NCI-H2227 treated with DMSO at 0.1 percent for 48 hours (cell line): ENCODE results near the gene LTBP1.

Experiments
- DNase-seq: peaks from one replicate; lab custom pipeline; 2025; lab: John Stamatoyannopoulos, UW

Gene LTBP1

DNA sequence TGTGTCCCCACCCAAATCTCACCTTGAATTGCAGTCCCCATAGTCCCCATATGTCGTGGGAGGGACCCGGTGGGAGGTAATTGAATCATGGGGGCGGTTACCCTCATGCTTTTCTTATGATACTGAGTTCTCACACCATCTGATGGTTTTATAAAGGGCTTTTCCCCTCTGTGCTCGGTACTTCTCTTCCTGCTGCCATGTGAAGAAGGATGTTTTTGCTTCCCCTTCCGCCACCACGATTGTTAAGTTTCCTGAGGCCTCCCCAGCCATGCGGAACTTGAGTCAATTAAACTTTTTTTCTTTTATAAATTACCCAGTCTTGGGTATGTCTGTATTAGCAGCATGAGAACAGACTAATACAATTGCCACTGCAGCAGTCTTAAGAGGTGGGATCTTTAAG lies 134.9 kb downstream of the LTBP1 start:
- DNase-seq, result no peak

DNA sequence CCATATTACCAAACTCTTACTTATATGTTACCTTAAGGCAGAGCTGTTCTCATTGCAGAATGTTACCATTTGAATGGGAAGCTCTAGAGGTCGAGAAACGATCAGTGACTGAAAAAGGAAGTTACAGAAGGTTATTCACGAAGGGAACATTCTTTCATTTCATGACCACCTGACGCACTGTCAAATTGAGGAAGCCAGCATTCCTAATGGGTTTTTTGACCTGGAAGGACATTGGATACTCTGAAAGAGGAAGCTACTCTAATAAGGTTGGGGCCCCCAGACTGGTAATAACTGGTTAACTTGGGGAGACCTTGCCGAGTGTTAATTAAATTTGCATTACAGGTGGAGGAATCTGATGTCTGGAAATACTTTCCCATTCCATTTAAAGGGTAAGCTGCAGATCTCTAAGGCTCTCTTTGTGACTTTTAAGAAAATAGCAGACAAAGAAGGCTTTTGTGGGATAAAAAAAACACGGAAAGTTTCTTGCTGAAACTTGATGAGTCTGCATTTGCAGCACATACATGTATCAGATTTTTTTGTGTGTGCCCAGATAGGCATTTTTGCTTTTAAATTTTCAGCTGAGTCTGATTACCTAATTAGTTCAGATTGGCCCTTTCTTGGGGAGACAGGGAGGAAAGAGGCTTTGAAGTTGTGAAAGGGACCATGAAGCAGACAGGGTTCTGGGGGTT lies 137.1 kb downstream of the LTBP1 start:
- no peak for DNase-seq

DNA sequence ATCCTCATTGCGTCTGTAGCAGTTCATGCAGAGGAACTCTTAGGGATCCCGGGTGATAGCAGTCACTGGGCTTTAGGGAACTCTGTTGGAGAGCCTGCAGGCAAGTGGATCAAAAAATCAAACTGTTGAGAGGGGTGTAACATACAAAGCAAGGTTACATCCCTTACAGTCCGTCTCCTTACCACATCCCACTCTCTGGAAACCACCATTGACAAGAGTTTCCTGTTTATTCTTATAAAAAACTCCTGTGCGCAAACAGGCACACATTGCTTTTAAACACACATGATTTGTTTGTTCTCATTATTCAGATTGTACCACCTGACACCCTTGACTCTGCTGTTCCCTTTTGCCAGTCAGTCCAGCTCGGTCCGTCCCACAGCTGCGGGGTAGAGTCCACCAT lies 137.7 kb downstream of the LTBP1 start:
- no peak for DNase-seq

DNA sequence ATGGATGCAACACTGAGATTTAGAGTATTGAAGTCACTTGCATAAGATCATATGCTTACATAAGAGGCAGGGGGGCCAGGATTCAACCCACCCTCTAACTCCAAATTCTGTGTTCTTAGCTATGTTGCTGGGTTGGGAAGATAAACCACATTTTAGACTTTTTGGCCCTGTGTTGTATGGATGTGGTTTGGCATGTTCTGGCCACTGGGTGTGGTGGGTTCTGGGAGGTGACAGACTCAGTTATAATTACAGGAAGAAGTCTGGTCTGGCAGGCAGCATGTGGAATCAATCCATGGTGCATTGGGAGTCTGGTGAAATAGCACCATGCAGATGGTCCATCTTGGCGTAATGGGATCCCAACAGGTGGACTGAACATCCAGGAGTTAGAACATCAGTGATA lies 138.9 kb downstream of the LTBP1 start:
- no peak for DNase-seq

DNA sequence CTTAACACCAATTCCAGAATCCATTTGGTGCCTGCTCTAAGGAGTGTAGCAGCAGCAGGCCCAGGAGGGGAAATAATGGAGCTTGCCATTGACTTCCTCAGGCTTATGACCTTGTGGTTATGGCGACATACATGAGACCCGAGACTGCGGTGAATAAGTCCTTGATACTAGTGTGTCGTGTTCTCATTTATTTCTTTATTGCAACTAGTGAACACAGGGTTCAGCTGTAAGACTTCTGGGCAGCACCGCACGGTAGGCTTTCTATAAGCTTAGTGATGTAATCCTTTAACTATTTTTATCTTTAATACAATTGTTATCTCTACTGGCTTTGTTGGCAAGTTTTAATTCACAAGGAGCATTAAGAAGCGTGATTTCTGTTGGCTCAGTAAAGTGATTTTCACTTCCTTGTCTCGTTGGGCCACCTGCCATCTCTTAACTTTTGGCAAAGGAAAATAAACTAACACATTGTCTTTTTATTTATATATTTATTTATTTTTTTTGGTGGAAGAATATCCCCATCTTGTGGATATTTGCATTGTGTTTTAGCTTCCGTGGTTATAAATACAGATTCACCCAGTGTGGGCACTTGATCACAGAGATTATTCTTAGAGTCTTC lies 139.8 kb downstream of the LTBP1 start:
- no peak for DNase-seq

DNA sequence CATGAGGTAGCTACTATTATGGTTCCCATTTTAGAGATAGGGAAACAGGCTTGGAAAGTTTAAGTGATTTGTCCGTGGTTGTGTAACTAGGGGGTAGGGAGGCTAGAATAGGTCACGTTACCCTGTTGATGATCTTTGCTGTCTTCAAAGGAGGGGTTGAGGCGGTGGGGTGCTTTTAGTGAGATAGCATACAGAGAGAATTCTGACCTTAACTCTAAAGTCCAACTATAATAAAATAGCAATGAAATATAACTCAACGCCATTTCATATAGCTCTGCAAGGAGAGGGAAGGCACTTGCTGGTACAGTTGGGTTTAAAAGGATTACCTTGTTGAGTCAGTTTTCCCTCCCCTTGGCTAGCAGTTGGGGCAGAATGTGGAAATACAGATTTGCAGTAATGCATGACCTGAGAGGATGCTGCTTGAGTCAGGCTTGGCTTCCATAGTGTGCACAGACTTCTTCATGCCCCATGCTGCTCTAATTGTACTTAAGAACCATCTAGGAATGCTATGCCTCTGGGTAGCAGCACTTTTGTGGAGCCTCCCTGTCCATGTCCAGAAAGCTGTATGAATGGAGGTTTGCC lies 143.9 kb downstream of the LTBP1 start:
- no peak for DNase-seq

DNA sequence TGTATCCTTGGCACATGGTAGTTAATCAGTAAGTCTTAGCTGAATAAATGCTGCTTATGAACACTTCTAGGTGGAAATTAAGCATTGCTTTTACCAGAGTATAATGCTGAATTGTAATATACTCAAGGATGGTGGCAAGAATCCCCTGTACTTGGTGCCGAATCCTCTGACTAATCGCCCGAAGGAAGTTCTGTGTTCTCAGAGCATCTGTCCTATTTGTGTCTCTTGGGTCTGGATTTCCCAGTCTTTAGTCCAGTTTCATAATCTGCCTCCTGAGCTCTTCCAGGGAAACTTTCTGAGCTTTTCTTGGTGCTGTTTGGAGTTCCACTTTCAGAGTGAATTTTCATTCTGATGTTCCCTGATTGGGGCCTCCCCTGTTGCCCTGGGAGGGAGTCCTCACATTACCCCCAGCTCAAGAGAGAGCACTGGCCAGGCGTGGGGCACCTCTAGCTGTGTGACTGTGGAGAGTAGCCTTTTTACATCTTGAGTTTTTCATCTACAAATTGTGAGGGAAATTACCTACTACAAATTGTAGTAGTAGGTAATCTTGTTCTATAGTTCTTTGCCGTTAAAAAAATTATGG lies 144.9 kb downstream of the LTBP1 start:
- DNase-seq, result no peak

DNA sequence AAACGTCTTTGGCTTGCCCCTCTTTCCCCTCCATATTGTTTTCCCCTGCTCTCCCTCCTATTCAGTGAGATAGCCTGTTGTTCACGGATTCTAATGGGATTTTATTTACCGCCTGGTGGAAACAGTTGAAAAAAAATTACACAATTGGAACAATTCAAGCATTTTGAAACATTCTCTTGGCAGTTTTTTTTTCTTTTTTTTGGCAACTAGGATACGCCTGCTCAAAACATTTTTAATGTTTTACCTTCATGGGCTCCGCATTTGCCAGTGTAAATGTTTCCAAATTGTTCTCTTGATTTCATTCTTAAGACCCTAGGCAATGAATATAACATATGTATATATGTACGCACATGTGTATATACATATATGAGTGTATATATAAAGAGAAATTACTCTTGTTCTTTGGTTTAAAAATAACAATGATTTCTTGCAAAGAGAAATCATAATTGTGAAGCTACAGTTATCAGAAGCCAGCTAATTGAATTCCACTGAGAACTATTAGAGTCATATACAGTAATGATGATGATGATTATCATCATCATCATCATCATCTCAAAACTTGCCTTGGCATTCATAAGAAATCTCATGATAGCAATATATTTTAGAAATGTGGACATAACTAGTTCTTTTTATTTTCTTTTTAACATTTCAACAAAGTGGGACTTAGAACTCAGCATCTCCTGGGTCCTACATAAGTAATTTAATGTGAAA lies 146.7 kb downstream of the LTBP1 start:
- DNase-seq, result no peak

DNA sequence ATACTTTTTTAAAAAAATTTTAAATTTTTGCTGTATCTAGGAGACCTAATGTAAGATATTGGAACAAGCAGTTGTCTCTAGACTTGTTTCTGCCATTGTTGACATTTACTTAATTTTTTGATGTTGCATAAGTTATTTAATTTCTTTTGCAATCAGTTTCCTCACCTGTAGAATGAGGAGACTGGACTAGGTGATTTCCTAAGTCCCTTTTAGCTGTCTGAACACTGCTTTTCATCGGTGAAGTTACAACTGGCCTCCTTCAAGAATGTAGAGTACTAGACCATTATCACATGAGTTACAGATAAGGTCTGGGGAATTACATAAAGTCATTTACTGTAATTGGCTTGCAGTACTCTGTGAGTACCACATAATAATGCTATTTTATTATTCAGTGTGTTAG lies 147.6 kb downstream of the LTBP1 start:
- no peak for DNase-seq

DNA sequence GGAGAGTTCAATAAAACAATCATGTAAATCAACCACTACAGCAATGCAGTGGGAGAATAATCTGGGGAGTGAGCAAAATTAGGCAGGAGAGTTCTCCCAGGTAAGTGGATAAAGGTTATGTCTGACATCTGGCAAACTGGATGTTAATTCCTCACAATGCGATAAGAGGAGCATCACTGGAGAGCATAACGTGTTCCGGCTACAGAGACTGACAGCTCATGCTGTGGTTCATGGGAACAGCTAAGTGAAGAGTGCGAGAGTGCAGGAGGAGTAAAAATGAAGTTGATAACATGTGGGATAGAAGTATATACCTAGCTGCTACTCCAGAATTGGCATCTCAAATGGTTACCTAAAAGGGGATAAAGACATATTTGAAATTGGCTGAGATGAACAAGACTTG lies 153.2 kb downstream of the LTBP1 start:
- no peak for DNase-seq

DNA sequence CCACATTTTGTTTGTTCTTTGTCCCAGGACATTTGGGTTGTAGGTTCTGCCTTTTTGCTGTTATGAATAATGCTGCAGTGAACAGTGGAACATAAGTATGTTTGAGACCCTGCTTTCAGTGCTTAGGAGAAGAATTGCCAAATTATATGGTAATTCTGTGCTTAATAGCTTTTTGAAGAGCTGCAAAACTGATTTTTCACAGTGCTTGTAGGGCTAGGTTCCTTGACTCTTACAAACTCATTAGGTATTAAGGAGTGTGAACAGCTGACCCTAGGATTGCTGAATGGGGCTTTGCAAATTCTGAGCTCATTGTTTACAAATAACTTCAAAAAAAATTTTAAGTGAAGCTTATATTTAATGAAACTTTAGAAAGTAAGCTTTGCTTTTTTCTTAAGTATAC lies 154.2 kb downstream of the LTBP1 start:
- DNase-seq, result no peak

DNA sequence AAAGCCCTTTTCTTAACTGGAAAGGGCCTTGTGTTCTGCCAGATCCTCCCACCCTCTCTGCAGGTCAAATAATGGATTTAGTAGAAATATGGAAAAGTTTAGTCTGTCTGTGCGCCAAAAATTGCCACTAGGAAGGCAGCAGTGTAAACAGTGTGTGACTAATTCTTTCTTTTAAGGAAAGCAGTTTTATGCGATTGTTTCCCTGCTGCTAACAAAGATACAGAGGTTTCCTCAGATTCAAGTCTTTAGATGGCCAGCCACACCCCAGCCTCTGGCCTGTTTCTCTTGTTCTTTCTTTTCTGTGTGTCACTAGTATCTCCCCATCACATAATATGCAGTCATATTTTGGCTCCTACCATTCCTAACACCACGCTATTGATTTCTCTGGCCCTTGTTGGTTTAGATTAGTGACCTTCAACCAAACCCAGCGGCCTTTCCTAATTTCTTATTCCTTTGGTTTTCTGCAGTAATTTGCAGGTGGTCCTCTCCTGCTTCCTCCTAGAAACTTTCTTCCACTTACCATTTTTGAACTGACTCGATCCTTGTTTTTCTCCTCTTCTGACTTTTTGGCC lies 157.4 kb downstream of the LTBP1 start:
- DNase-seq, result no peak

DNA sequence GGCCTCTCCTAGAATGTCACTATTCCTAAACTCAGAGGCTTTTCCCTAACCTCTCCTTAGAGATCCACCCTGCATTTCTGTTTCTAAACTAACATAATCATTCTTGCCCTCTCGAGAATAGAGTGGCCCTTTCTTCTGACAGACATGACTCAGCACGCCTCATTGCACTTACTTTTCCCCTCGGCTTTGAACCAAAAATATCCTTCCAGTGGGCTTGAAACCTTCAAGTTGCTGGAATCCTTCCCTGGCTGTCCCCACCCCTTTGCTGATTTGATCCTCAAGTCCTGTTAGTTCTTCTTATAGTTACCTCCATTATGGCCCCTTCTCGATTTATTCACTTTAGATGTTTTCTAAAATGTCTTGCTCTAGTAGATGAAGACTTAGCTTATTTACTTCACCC lies 158.0 kb downstream of the LTBP1 start:
- DNase-seq, result no peak

DNA sequence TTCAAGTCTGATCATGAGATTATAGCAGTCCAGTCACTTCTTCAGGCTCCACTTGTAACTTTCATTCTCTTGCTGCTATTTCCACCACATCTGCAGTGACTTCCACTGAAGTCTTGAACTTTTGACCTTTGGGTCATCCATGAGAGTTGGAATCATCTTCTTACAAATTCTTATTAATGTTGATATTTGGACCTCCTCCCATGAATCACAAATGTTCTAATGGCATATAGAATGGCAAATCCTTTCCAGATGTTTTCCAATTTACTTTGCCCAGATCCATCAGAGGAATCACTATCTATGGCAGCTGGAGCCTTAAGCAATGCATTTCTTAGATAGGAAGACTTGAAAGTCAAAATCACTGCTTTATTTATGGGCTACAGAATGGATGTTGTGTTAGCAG lies 159.4 kb downstream of the LTBP1 start:
- DNase-seq, result no peak

DNA sequence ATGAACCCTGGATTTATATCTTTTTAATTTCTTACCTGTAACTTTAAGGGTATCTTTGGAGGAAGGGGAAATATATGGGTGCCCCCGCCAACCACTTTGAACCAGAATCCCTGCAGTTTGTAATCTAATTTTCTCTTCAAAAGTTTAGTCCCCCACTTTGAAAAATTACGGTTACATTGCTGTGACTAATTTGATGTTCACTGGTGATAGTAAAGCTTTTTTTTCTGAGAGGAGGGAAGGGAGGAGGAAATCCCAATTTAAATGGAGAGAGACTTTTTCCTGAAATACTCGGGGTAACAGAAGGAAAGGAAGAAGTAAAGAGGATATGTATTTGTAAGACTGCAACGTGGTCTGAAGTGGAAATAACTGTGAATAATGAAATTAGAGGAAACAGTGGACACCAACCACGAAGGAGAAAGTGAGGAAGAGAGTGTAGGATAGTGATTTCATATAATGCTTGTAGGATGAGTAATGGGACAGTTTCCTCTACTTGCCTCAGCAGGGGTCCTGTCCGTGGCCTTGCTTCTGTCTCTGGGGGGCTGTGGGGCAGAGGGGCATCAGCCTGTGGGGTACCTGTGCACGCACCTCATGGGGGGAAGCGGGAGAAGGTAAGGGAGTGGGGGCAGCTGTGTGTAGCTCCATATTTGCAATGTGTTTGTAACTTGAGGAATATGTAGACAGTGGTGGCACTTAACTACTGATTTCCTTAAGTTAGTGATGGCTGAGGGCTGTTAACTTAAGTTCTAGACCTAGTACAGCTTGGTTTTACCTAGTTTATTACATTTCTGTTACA lies 161.1 kb downstream of the LTBP1 start:
- DNase-seq, result no peak

DNA sequence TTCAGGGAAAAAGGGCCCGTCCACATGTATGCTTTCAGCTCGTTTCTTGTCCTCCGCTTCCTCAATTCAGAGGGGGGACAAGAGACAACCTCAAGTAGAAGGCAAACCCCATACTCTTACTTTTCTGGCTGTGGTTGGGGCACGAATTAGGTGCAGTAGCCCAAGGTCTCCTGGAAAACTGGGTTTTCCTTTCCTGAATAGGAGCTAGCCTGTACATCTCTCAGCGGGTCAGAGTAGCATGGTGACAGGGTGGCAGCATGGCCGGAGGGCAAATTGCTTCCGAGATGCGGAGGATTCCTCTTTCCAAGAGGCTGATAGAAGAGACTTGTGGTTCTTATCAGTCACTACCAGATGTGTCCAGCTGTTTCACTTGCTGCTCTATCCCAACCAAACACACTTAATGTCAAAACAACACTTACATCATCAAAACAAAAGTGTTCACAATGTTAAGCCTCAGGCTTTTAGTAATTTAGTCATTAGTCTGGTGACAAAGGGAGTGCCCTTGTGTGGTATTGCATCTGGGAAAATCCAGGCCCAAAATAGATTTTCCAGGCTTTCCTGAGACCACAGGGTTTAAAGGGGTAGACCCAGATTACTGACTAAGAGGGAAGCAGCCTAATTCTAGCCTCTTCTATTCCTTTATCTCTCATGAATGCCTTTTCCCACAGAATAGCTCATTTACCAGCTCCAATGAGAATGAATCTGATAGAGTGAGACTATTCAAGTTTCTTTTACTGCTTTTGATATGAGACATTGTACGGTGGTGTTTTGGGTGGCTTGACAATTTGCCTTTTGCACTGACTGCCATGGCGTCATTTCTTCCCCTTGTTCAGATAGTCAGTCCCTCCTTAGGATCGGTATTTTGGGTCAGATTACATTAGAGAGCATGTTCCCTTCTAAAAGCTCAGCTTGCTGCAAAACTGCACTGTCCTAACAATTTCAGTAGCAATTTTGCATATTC lies 162.0 kb downstream of the LTBP1 start:
- no peak for DNase-seq

DNA sequence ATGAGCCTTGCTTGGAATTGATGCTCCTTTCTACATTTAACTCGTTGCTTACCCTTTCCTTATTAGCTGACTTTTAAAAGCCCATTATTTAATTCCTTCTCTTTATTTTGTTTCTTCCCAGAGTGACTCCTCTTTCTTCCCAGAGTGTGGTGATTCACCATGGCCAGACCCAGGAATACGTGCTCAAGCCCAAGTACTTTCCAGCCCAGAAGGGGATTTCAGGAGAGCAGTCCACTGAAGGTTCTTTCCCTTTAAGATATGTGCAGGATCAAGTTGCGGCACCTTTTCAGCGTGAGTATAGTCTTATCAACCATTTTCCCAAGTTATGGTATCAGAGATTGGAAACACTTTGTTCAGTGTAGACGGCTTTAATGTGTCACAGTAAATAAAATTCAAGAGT lies 163.7 kb downstream of the LTBP1 start:
- DNase-seq, result no peak

DNA sequence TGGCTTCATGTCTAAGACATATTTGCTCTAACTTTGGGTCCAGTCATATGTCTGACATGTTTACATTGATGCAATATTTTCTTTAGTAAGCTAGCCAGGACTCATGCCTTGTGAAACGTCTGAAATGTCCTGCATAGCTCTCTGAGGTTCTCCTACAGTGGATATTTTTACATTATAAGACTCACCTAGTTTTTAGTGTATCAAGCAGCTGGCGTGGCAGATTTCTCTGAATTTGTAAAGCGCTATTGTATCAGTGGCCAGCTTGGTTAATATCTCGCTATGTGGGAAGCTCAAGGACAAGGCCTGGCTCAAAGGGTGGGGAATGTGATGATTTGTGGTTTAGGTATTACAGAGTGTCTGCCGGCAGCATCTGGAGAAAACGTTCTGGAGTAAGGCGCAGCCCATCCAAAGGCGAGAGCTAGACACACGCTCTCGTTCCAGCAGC lies 164.3 kb downstream of the LTBP1 start:
- DNase-seq, result no peak

DNA sequence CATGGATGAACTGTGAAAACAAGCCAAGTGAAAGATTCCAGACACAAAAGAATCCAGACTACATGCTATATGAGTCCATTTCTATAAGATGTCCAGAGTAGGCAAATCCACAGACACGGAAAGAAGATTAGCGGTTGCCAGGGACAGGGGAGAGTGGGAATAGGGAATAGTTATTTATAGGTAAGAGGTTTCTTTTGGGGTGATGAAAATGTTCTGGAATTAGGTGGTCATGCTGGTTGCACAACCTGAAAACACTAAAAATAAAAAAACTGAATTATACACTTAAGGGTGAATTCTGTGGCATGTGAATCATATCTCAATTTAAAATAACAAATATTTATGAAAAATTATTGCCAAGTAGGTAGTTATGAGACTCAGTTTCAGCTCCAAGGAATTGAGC lies 168.4 kb downstream of the LTBP1 start:
- DNase-seq, result no peak

DNA sequence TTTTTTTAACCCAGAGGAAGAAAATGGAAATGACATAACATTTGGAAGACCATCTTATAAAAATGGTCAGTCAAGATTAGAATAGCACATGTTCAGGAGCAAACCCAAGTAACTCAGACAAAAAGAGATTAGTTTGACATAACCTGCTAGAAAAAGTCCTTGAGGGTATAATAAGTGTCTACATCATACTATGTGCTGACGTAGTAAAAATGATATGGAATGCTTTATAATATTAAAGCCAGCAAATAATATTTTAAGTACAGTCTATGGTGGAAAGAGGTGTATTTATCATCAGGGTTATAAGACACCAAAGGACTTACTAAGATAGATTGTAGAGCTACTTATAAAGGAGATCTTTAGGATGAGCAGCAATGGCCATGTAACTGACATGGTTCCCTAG lies 169.0 kb downstream of the LTBP1 start:
- peak; percentile 38 for DNase-seq
